IMR-90 (cell line): ENCODE results near the gene DYNLT2B. TPM values are rescaled to one million over a fixed set of nuclear protein-coding genes. Genes with fewer than 3 reads are reported as not detected.
A peak's percentile ranks its signal among the peaks of the same experiment; 100 is the strongest.

Source experiments
- ATAC-seq: fragments of 200-7000 bp; cut with Tn5 transposase; 2 replicates; pipeline ENCODE4 v1.9.1; 2020; ENCODE audit warnings: low read depth, mild to moderate bottlenecking, moderate library complexity
- BruUV-seq: library from RNA; stranded (reverse); fragments of 400-500 nt; replicated peaks from 2 replicates; lab custom pipeline; 2021; lab: Mats Ljungman, UMichigan
- CTCF ChIA-PET: fragments of 300-600 bp; formaldehyde crosslinking; extraction: SDS; loops from one replicate; lab custom pipeline; 2021; ENCODE audit warnings: antibody characterized with exemption; lab: Yijun Ruan, JAX
- POLR2A ChIA-PET: fragments of 300-600 bp; sonication (Branson Sonifier 250); formaldehyde crosslinking; loops from one replicate; lab custom pipeline; 2022; ENCODE audit warnings: antibody characterized with exemption; ENCODE audit not compliant: unreplicated experiment; lab: Charles Lee
- DNase-seq: peaks from one replicate; pipeline ENCODE4 v3.0.0; 2013
- H2AFZ ChIP-seq: replicated peaks from 2 replicates; pipeline ENCODE3; 2013; ENCODE audit warnings: low read length, mild to moderate bottlenecking; ENCODE audit not compliant: poor library complexity
- H2AK5ac ChIP-seq: 2 replicates; pipeline ENCODE4 v1.6.1; 2013; ENCODE audit warnings: low read depth, low read length, inconsistent platforms
- H2AK9ac ChIP-seq: replicated peaks from 2 replicates; pipeline ENCODE3; 2013; ENCODE audit warnings: mild to moderate bottlenecking, low read depth, low read length, moderate library complexity; ENCODE audit not compliant: poor library complexity
- H2BK120ac ChIP-seq: 2 replicates; pipeline ENCODE4 v1.6.1; 2013; ENCODE audit warnings: low read depth, low read length, inconsistent platforms
- H2BK15ac ChIP-seq: 3 replicates; pipeline ENCODE4 v1.6.1; 2013; ENCODE audit warnings: low read depth, low read length, inconsistent platforms
- H2BK20ac ChIP-seq: 2 replicates; pipeline ENCODE4 v1.6.1; 2013; ENCODE audit warnings: low read depth, mild to moderate bottlenecking, inconsistent platforms, low read length, moderate library complexity
- H2BK5ac ChIP-seq: 2 replicates; pipeline ENCODE4 v1.6.1; 2013; ENCODE audit warnings: mild to moderate bottlenecking, low read depth, low read length, inconsistent platforms; ENCODE audit not compliant: poor library complexity, severe bottlenecking
- H3K14ac ChIP-seq: replicated peaks from 2 replicates; pipeline ENCODE4 v1.6.1; 2013; ENCODE audit warnings: low read depth, low read length, inconsistent platforms
- H3K18ac ChIP-seq: 2 replicates; pipeline ENCODE4 v1.6.1; 2013; ENCODE audit warnings: low read depth, low read length, control low read depth
- H3K23ac ChIP-seq: 2 replicates; pipeline ENCODE4 v1.6.1; 2013; ENCODE audit warnings: low read depth, low read length, inconsistent platforms
- H3K27ac ChIP-seq: 2 replicates; pipeline ENCODE4 v1.5.1; 2013; ENCODE audit warnings: mild to moderate bottlenecking, control low read depth, low read length; ENCODE audit not compliant: insufficient read depth
- H3K27me3 ChIP-seq: 2 replicates; pipeline ENCODE4 v1.6.1; 2013; ENCODE audit warnings: low read length; ENCODE audit not compliant: control insufficient read depth, insufficient read depth
- H3K36me3 ChIP-seq: 2 replicates; pipeline ENCODE4 v1.6.1; 2013; ENCODE audit warnings: low read length, mixed read lengths; ENCODE audit not compliant: control insufficient read depth, insufficient read depth
- H3K4ac ChIP-seq: 2 replicates; pipeline ENCODE4 v1.6.1; 2013; ENCODE audit warnings: low read depth, low read length, inconsistent platforms
- H3K4me1 ChIP-seq: 2 replicates; pipeline ENCODE4 v1.6.1; 2013; ENCODE audit warnings: low read length, mixed read lengths; ENCODE audit not compliant: control insufficient read depth, insufficient read depth
- H3K4me2 ChIP-seq: 2 replicates; pipeline ENCODE4 v1.6.1; 2013; ENCODE audit warnings: low read depth, mild to moderate bottlenecking, control low read depth, low read length, moderate library complexity
- H3K4me3 ChIP-seq: 2 replicates; pipeline ENCODE4 v1.5.1; 2013; ENCODE audit warnings: low read depth, mild to moderate bottlenecking, control low read depth, low read length, moderate library complexity; ENCODE audit not compliant: insufficient read depth
- H3K56ac ChIP-seq: 2 replicates; pipeline ENCODE4 v1.6.1; 2013; ENCODE audit warnings: low read length, inconsistent platforms; ENCODE audit not compliant: insufficient read depth; ENCODE audit errors: extremely low read depth
- H3K79me1 ChIP-seq, 2 experiments: 2 replicates each; pipeline ENCODE4 v1.6.1; 2013; ENCODE audit warnings: low read length in 2 of 2, inconsistent platforms in 1 of 2, low read depth in 1 of 2
- H3K9ac ChIP-seq: 2 replicates; pipeline ENCODE4 v1.6.1; 2013; ENCODE audit warnings: low read depth, low read length, control low read depth
- H3K9me1 ChIP-seq: 2 replicates; pipeline ENCODE4 v1.6.1; 2013; ENCODE audit warnings: low read length, inconsistent platforms; ENCODE audit not compliant: insufficient read depth
- H3K9me3 ChIP-seq: 2 replicates; pipeline ENCODE4 v1.6.1; 2013; ENCODE audit warnings: low read length; ENCODE audit not compliant: control insufficient read depth, insufficient read depth
- H4K20me1 ChIP-seq: 2 replicates; pipeline ENCODE4 v1.6.1; 2013; ENCODE audit warnings: low read length, inconsistent platforms; ENCODE audit not compliant: insufficient read depth
- H4K5ac ChIP-seq: 2 replicates; pipeline ENCODE4 v1.6.1; 2013; ENCODE audit warnings: mild to moderate bottlenecking, low read depth, low read length, control low read depth
- H4K8ac ChIP-seq, 2 experiments: 2 replicates each; pipeline ENCODE4 v1.6.1; 2013; ENCODE audit warnings: low read depth in 2 of 2, low read length in 2 of 2, control low read depth in 1 of 2, inconsistent platforms in 1 of 2
- H4K91ac ChIP-seq: 2 replicates; pipeline ENCODE4 v1.6.1; 2013; ENCODE audit warnings: low read depth, low read length, inconsistent platforms; ENCODE audit not compliant: insufficient read depth
- MXI1 ChIP-seq: IDR thresholded peaks from 2 replicates; pipeline ENCODE4 v1.6.1; 2012; ENCODE audit warnings: low read depth, mild to moderate bottlenecking, low read length, moderate library complexity, borderline replicate concordance
- RCOR1 ChIP-seq: IDR thresholded peaks from 2 replicates; pipeline ENCODE4 v1.6.1; 2012; ENCODE audit warnings: mild to moderate bottlenecking, low read length, improper control_type of control experiment; ENCODE audit not compliant: insufficient replicate concordance
- WGBS, 2 experiments: methylation state at CpG; one replicate each; pipeline versions ENCODE4 v1.1.5 to v1.1.7; 2013; ENCODE audit warnings: missing lambda C conversion rate in 2 of 2; ENCODE audit not compliant: insufficient read length in 1 of 2; ENCODE audit errors: extremely low coverage in 2 of 2; 5-methylcytosine and 5-hydroxymethylcytosine counted together
- dilution Hi-C: fragments of 300-500 bp; cut with HindIII; formaldehyde crosslinking; loops from one replicate; pipeline ENCODE4 v1.14.3; 2018; ENCODE audit warnings: low sequenced_read_pairs; ENCODE audit not compliant: unreplicated experiment
- in situ Hi-C: fragments of 300-500 bp; cut with MboI; formaldehyde crosslinking; loops from 3 replicates; pipeline ENCODE4 v1.14.3; 2019; ENCODE audit warnings: low sequenced_read_pairs, inconsistent platforms, mixed read lengths
- intact Hi-C: fragments of 100-400 bp; cut with micrococcal nuclease; formaldehyde crosslinking; loops from 2 replicates; pipeline ENCODE4 v1.10.0; 2022
- polyA plus RNA-seq, 3 experiments: library from polyadenylated mRNA; depleted of rRNA; stranded (reverse); fragments of >200 nt; gene quantifications; 2 replicates each; pipeline ENCODE4 v1.2.3, GENCODE V29; 2012; ENCODE audit warnings: low replicate concordance in 1 of 3
- total RNA-seq: library from RNA; depleted of rRNA; stranded (reverse); fragments of >200 nt; gene quantifications from 2 replicates; pipeline ENCODE4 v1.2.3, GENCODE V29; 2012

Gene DYNLT2B
- total and polyA plus RNA-seq, 2 of the 4 experiments (the other 2 are of a cell fraction): 2.2 to 6.0 TPM

DNA sequence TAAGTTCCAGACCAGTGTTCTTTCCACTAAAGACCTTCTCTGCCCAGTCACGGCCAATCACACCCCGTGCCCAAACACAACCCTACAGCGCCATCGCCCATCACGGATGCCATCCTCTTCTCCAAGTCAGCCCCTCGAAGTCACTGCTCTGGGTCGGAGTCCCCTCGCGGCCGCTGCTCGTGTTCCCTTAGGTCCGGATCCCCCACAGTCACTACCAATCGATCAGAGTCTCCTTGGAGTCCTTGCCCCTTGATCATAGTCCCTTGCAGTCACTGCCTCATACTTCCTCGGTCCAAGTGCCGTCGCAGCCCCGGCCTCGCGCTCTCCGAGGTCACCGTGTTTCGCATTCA, 31.0 kb downstream of the DYNLT2B start:
- no peaks in the 10 kb centered on the region for H3K9me3 ChIP-seq
- BruUV-seq: no TSS peak
- peaks cover 9 to 44% of the 10 kb centered on the region in 2 experiments; a peak in 3 of 4 replicates for H3K79me1 ChIP-seq
- H3K18ac ChIP-seq: peak overlapping the region; percentile 59
- H2AK9ac ChIP-seq: peak overlapping the region; percentile 88
- TF ChIP-seq RCOR1: peak; percentile 9
- TF ChIP-seq MXI1: no peak
- peak overlapping the region; percentile 80 for H4K91ac ChIP-seq
- H3K9me1 ChIP-seq: no peaks in the 10 kb centered on the region; the same call in 1 of the 2 replicates
- H2BK20ac ChIP-seq: no peak overlapping the region
- ChIA-PET CTCF (no interaction called here), POLR2A (no interaction called here)
- peak overlapping the region; percentile 93 for H3K9ac ChIP-seq
- peak overlapping the region; percentile 86 for H3K27ac ChIP-seq
- H3K4me1 ChIP-seq: peaks cover 5% of the 10 kb centered on the region
- dilution Hi-C loops (no loop called here), in situ Hi-C loops (no loop called here), intact Hi-C loops (no loop called here)
- H2BK5ac ChIP-seq: peak overlapping the region; percentile 83
- DNase-seq (no peak), ATAC-seq (peak; percentile 24)
- no peaks in the 10 kb centered on the region for H3K27me3 ChIP-seq
- H2AFZ ChIP-seq: peak overlapping the region; percentile 97
- peak overlapping the region; percentile 92 for H3K4me3 ChIP-seq
- peak overlapping the region; percentile 94 for H3K14ac ChIP-seq
- H4K20me1 ChIP-seq: peaks cover 9% of the 10 kb centered on the region; the same call in 1 of the 2 replicates
- H2BK15ac ChIP-seq: peak overlapping the region; percentile 8; the same call in 1 of the 3 replicates
- H4K5ac ChIP-seq: peak overlapping the region; percentile 83
- no peaks in the 10 kb centered on the region for H3K36me3 ChIP-seq
- peak overlapping the region; percentile 74 for H3K4me2 ChIP-seq
- H4K8ac ChIP-seq: peak overlapping the region; percentile 67 to 82
- H2AK5ac ChIP-seq: peak overlapping the region; percentile 94; the same call in 1 of the 2 replicates
- peak overlapping the region; percentile 97 for H3K23ac ChIP-seq
- peak overlapping the region; percentile 94 for H3K4ac ChIP-seq
- H3K56ac ChIP-seq: peak overlapping the region; percentile 84
- WGBS, 2 experiments: 1% methylated on average over 17 of the region's 22 CpGs; no CpG with 5 or more reads in 1 of the 2 experiments
- H2BK120ac ChIP-seq: peak overlapping the region; percentile 50; the same call in 1 of the 2 replicates
